Activated B cell treated with CpG ODN at 0.5 μM for 24 hours (primary cell): ENCODE data around the gene LPP. TPM values are rescaled to one million over a fixed set of nuclear protein-coding genes. Genes with fewer than 3 reads are reported as not detected.

Source experiments
- ATAC-seq: fragments of 200-7000 bp; cut with Tn5 transposase; one replicate; pipeline ENCODE4 v1.10.0; 2021; ENCODE audit warnings: low read depth, mild to moderate bottlenecking, moderate library complexity
- CTCF ChIA-PET: fragments of 350-600 bp; sonication (Branson Sonifier 250); formaldehyde crosslinking; loops from one replicate; lab custom pipeline; 2021; ENCODE audit warnings: antibody characterized with exemption; lab: Charles Lee
- POLR2A ChIA-PET: fragments of 350-600 bp; sonication (Branson Sonifier 250); formaldehyde crosslinking; loops from one replicate; lab custom pipeline; 2021; ENCODE audit warnings: antibody characterized with exemption; lab: Charles Lee
- DNase-seq: peaks from one replicate; pipeline ENCODE4 v3.0.0; 2022
- H3K27ac Mint-ChIP-seq: one replicate; pipeline ENCODE4 v1.8.0; 2020; ENCODE audit warnings: mixed read lengths
- H3K27me3 Mint-ChIP-seq: one replicate; pipeline ENCODE4 v1.8.0; 2021; ENCODE audit warnings: mixed read lengths
- H3K36me3 Mint-ChIP-seq: one replicate; pipeline ENCODE4 v1.8.0; 2021; ENCODE audit warnings: low read depth, mixed read lengths
- H3K4me1 Mint-ChIP-seq: one replicate; pipeline ENCODE4 v1.8.0; 2021; ENCODE audit warnings: mixed read lengths
- H3K4me3 Mint-ChIP-seq: one replicate; pipeline ENCODE4 v1.8.0; 2020; ENCODE audit warnings: mild to moderate bottlenecking, mixed read lengths
- H3K9me3 Mint-ChIP-seq: one replicate; pipeline ENCODE4 v1.8.0; 2020; ENCODE audit warnings: mixed read lengths
- CTCF ChIP-seq: fragments of 200-600 bp; IDR thresholded peaks from one replicate; pipeline ENCODE4 v1.8.0; 2022; ENCODE audit warnings: antibody characterized with exemption, mild to moderate bottlenecking
- intact Hi-C: fragments of 100-400 bp; cut with micrococcal nuclease; formaldehyde crosslinking; loops from one replicate; pipeline ENCODE4 v1.15.1; 2024
- total RNA-seq: library from RNA; stranded (reverse); gene quantifications from 2 replicates; pipeline ENCODE4 v1.2.3, GENCODE V29; 2022

The LPP gene
- total RNA-seq, 1 donor from 2014 or later, result 60.1 TPM

DNA sequence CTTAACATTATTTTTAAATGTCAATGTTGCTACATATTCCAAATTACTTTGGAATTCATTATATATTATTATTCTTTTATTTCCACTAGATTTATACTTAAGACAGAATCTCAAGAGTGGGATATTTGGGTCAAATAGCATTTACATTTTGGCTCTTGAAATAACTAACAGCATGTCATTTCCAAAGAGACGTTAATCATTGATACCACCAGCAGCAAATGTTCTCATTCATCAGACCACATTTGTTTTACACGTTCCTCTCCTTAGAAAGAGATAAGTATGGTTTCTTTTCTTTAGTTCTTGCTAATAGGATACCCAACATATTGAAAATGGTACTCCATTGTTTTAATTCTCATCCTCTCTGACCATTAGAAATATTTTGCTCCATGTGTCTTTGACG is 229.8 kb downstream of the LPP start:
- TF ChIP-seq CTCF, result no peak
- peaks cover 2% of the 10 kb centered on the region for H3K9me3 Mint-ChIP-seq
- CTCF ChIA-PET, result no interaction called here
- H3K27ac Mint-ChIP-seq, result peak overlapping the region; percentile 10
- DNase-seq (no peak), ATAC-seq (no peak)
- H3K4me3 Mint-ChIP-seq, result no peak overlapping the region
- intact Hi-C loops, result no loop called here
- no peaks in the 10 kb centered on the region for H3K27me3 Mint-ChIP-seq
- POLR2A ChIA-PET, result no interaction called here
- H3K36me3 Mint-ChIP-seq, result peaks cover 5% of the 10 kb centered on the region
- H3K4me1 Mint-ChIP-seq, result peaks cover 67% of the 10 kb centered on the region

DNA sequence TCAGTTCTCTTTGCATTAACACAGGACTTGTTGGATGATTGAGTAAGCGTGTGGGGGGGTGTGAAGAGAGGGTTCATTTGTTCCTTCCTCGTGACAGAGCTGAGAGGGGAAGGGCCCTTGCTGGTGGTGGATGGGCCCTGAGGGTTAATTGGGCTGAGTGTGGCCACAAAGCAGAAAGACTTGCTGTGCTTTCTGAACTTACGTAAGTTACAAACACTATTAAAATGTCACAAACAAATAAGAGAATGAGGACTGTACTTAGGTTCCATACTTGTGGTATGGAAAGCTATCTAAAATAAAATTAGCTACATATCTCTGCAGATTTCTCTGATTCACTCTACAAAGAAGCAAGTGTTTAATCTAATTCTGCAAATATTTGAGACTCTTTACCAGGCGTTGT is 231.3 kb downstream of the LPP start:
- Mint-ChIP-seq H3K4me3 (peak overlapping the region; percentile 3), H3K27ac (peak overlapping the region; percentile 83), H3K4me1 (peaks cover 75% of the 10 kb centered on the region), H3K9me3 (peaks cover 2% of the 10 kb centered on the region), H3K27me3 (no peaks in the 10 kb centered on the region), H3K36me3 (peaks cover 5% of the 10 kb centered on the region)
- no peak for TF ChIP-seq CTCF
- POLR2A ChIA-PET, result interaction anchor here (1.2 kb wide), 2 partner anchors 15 to 39 kb away, joined by 3 read pairs; no protein-coding TSS in a partner anchor
- no peak for DNase-seq
- CTCF ChIA-PET, result no interaction called here
- ATAC-seq, result peak; percentile 33
- intact Hi-C loops, result no loop called here

- CTCF ChIA-PET, result interaction anchor here (0.8 to 1.9 kb wide), 10 partner anchors 10 to 651 kb away, joined by 3 to 12 read pairs (median 4); no protein-coding TSS in a partner anchor
- ATAC-seq (peak; percentile 84), DNase-seq (peak; percentile 29)
- TF ChIP-seq CTCF, result no peak
- peaks cover 2% of the 10 kb centered on the region for H3K9me3 Mint-ChIP-seq
- no peaks in the 10 kb centered on the region for H3K27me3 Mint-ChIP-seq
- peak overlapping the region; percentile 65 for H3K4me3 Mint-ChIP-seq
- POLR2A ChIA-PET, result interaction anchor here (0.6 to 3.3 kb wide), 27 partner anchors 9 to 650 kb away, joined by 3 to 49 read pairs (median 7); partner anchors contain the start of gene BCL6
- intact Hi-C loops, result loop anchor here (1.0 to 5.0 kb wide), 11 partner anchors 10 to 648 kb away; no protein-coding TSS in a partner anchor
- H3K4me1 Mint-ChIP-seq, result peaks cover 87% of the 10 kb centered on the region
- peak overlapping the region; percentile 98 for H3K27ac Mint-ChIP-seq
- peaks cover 3% of the 10 kb centered on the region for H3K36me3 Mint-ChIP-seq
Observed at GRCh38 chr3:188389711-188390342, 235.9 kb downstream of the LPP start.

GRCh38 chr3:188390343-188390718 is 236.4 kb downstream of the LPP start:
- peaks cover 82% of the 10 kb centered on the region for H3K4me1 Mint-ChIP-seq
- no peaks in the 10 kb centered on the region for H3K9me3 Mint-ChIP-seq
- DNase-seq (no peak), ATAC-seq (peak; percentile 43)
- POLR2A ChIA-PET, result interaction anchor here (0.6 to 3.3 kb wide), 27 partner anchors 9 to 651 kb away, joined by 3 to 49 read pairs (median 7); partner anchors contain the start of gene BCL6
- peak overlapping the region; percentile 65 for H3K4me3 Mint-ChIP-seq
- intact Hi-C loops, result loop anchor here (1.0 to 5.0 kb wide), 10 partner anchors 10 to 648 kb away; no protein-coding TSS in a partner anchor
- H3K27me3 Mint-ChIP-seq, result no peaks in the 10 kb centered on the region
- H3K36me3 Mint-ChIP-seq, result peaks cover 3% of the 10 kb centered on the region
- TF ChIP-seq CTCF, result no peak
- CTCF ChIA-PET, result interaction anchor here (0.8 to 1.9 kb wide), 10 partner anchors 10 to 652 kb away, joined by 3 to 12 read pairs (median 4); no protein-coding TSS in a partner anchor
- peak overlapping the region; percentile 98 for H3K27ac Mint-ChIP-seq

DNA sequence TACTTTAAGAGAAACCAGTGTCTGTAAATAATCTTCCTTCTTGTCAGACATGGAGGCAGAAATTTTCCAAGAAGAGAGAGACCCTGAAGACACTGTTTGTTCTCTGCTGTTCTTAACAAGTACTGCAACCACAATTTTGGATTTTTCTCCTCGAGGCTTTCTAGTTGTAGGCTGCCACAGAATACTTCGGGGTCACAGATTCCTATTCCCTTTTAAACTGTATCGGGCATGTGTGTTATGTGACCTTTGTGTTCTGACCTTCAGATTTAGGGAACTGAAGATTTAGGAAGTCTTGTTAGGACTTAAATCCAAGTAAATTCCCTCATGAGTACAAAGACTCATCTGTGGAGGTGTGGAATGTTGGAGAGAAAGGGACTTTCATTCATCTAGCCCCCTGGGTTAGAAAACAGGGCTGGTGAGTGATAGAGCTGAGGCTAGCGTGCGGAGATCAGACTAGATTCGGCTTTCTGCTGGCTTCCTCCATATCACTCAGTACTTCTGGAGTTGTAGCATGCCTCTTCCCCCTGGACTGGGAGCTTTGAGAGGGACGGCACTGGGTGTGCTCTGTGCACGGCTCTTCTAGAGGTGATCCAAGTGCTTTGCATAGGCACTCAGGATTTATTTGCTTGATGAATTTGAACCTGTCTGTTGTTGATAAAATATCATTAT is 237.0 kb downstream of the LPP start:
- ATAC-seq (peak; percentile 13), DNase-seq (no peak)
- Mint-ChIP-seq H3K4me1 (peaks cover 76% of the 10 kb centered on the region), H3K27me3 (no peaks in the 10 kb centered on the region), H3K36me3 (peaks cover 3% of the 10 kb centered on the region), H3K4me3 (peak overlapping the region; percentile 65), H3K27ac (peak overlapping the region; percentile 98), H3K9me3 (no peaks in the 10 kb centered on the region)
- ChIA-PET POLR2A (interaction anchor here (0.5 to 3.3 kb wide), 18 partner anchors 9 to 651 kb away, joined by 3 to 49 read pairs (median 7); no protein-coding TSS in a partner anchor), CTCF (interaction anchor here (0.9 to 1.9 kb wide), 7 partner anchors 9 to 651 kb away, joined by 3 to 12 read pairs (median 5); no protein-coding TSS in a partner anchor)
- no peak for TF ChIP-seq CTCF
- intact Hi-C loops, result loop anchor here (1.0 to 5.0 kb wide), 10 partner anchors 9 to 649 kb away; no protein-coding TSS in a partner anchor
